BLaER1 treated with 17β-estradiol and CSF1 and Interleukin-3, amounts not matched to agents 10 nM and 100 nM (cell line): Measurements from ENCODE around the gene ARFRP1.

Source experiments
- H3K27ac ChIP-seq, 11 experiments: shearing (Covaris generic); formaldehyde crosslinking; 2 replicates each; pipeline ENCODE4 v1.8.1; 2022
- H3K27me3 ChIP-seq, 11 experiments: shearing (Covaris generic); formaldehyde crosslinking; 2 replicates each; pipeline ENCODE4 v1.8.1; 2022
- H3K36me3 ChIP-seq, 11 experiments: shearing (Covaris generic); formaldehyde crosslinking; 2 replicates each; pipeline ENCODE4 v1.8.1; 2022
- H3K4me1 ChIP-seq, 10 experiments: shearing (Covaris generic); formaldehyde crosslinking; 2 replicates each; pipeline ENCODE4 v1.8.1; 2022
- H3K4me2 ChIP-seq, 11 experiments: shearing (Covaris generic); formaldehyde crosslinking; 2 replicates each; pipeline ENCODE4 v1.8.1; 2022
- H3K4me3 ChIP-seq, 10 experiments: shearing (Covaris generic); formaldehyde crosslinking; 2 replicates each; pipeline ENCODE4 v1.8.1; 2022
- H3K9ac ChIP-seq, 11 experiments: shearing (Covaris generic); formaldehyde crosslinking; 2 replicates each; pipeline ENCODE4 v1.8.1; 2022
- H3K9me3 ChIP-seq, 11 experiments: shearing (Covaris generic); formaldehyde crosslinking; replicated peaks in 1 of 11; 2 replicates each; pipeline ENCODE4 v1.8.1; 2022
- H4K20me1 ChIP-seq, 11 experiments: shearing (Covaris generic); formaldehyde crosslinking; 2 replicates each; pipeline ENCODE4 v1.8.1; 2022
- Cebpa-rat ChIP-seq, 11 experiments: shearing (Covaris generic); IDR thresholded peaks; 2 replicates each; pipeline ENCODE4 v1.8.1; 2022

Gene ARFRP1

DNA sequence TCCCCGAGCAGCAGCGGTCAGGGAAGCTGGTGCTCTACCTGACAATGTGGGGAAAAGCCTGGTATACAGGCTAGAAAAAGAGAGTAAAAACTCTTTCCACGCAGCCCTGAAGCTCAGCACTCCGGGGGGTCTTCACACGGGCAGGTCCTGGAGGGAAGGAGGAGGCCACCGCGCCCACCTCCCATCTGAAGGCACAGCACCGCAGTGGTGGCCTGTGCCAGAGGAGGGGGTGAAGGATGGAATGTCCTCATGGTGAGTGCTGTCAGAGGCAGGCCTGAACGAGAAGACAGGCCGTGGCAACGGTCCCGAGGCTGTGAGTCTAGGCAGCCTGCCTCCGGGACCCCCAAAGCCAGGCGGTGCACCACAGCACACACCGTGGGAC is 37.6 kb upstream of the ARFRP1 start:
- H3K36me3 ChIP-seq = peaks cover 6 to 26% (median 19%) of the 10 kb centered on the region in 11 experiments; a peak in 18 of 22 replicates

DNA sequence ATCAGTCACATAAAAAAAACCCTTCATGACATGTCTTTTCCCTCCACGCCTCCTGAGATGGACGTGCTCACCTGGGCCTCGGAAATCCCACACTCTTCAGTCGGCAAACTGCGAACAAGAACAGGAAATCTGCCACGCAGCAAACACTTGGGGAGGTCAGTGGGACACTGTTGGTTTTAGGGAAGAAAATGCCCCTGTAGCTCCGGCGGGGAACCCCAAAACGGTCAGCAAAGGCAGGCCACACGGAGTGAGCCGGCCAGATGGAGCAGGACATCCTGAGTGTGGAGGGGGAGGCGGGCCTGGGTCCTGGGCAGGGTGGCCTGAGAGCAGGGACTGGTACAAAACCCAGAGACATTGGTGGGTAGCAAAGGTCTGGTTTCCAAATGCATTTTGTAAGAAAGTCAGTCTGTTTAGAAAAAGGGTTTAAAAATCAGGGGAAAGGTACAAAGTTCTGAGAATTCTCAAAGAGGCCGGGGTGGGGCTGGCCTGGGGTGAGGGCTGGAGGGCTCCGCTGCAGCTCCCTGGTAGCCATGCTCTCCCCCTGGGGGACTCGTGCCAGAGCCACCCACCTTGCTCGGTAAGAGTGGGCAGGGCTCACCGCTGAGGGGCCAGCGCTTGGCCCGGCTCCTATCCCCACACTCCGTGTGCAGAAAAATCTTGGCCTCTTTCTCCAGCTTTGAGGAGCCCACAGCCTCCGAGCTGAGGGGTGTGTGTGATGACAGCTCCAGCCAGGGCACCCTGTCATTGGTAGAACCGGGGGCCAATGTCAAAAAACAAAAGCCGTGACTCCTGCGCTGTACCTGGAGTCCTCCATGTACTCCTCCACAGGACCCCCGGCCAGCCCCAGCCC is 37.0 kb upstream of the ARFRP1 start:
- H3K27ac ChIP-seq = no peak overlapping the region
- peaks cover 11 to 59% (median 46%) of the 10 kb centered on the region in 10 experiments for H3K4me1 ChIP-seq
- H3K4me2 ChIP-seq = no peak overlapping the region
- H3K9ac ChIP-seq = no peak overlapping the region
- TF ChIP-seq Cebpa-rat (IDR thresholded peaks at IDR 0.05) = no peak
- H3K36me3 ChIP-seq = peaks cover 6 to 26% (median 19%) of the 10 kb centered on the region in 11 experiments; a peak in 18 of 22 replicates
- no peaks in the 10 kb centered on the region for H3K27me3 ChIP-seq
- no peak overlapping the region for H3K4me3 ChIP-seq
- peaks cover 0 to 31% (median 9%) of the 10 kb centered on the region in 11 experiments; a peak in 12 of 22 replicates for H4K20me1 ChIP-seq
- H3K9me3 ChIP-seq = no peaks in the 10 kb centered on the region

More for the DNA sequence above, 37.6 kb upstream of the ARFRP1 start:
- Histone ChIP-seq H3K4me1 (peaks cover 9 to 62% (median 51%) of the 10 kb centered on the region in 10 experiments), H3K27ac (no peak overlapping the region), H3K27me3 (no peaks in the 10 kb centered on the region), H3K4me2 (no peak overlapping the region), H3K4me3 (no peak overlapping the region), H3K9ac (no peak overlapping the region), H4K20me1 (peaks cover 0 to 29% (median 11%) of the 10 kb centered on the region in 11 experiments; a peak in 12 of 22 replicates), H3K9me3 (no peaks in the 10 kb centered on the region)
- TF ChIP-seq Cebpa-rat (IDR thresholded peaks at IDR 0.05) = no peak

DNA sequence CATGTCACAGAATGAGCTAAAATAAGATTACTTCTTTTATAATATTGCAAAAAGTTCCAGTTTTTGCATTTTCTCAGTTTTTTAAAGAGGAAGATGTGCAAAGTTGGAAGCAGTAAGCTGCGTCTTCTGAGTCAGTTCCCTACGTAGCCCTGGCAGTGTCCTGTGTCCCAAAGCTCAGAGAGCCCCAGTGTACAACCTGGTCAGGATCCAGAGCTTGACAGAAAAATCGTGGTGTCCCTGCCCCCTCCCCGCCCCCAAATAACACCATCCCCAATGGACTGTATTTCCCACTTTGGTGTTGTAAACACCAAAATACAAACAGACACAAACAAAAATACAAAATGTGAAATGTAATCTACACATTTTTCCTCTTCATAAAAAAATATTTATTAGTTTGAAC is 36.4 kb upstream of the ARFRP1 start:
- peaks cover 13 to 56% (median 44%) of the 10 kb centered on the region in 10 experiments for H3K4me1 ChIP-seq
- H3K27me3 ChIP-seq = no peaks in the 10 kb centered on the region
- no peak overlapping the region for H3K4me2 ChIP-seq
- peaks cover 6 to 26% (median 19%) of the 10 kb centered on the region in 11 experiments; a peak in 18 of 22 replicates for H3K36me3 ChIP-seq
- H3K9me3 ChIP-seq = no peaks in the 10 kb centered on the region
- no peak overlapping the region for H3K4me3 ChIP-seq
- H4K20me1 ChIP-seq = peaks cover 0 to 33% (median 11%) of the 10 kb centered on the region in 11 experiments; a peak in 16 of 22 replicates
- TF ChIP-seq Cebpa-rat (IDR thresholded peaks at IDR 0.05) = no peak
- no peak overlapping the region for H3K9ac ChIP-seq
- H3K27ac ChIP-seq = no peak overlapping the region

GRCh38 chr20:63743210-63743970 is 35.6 kb upstream of the ARFRP1 start:
- TF ChIP-seq Cebpa-rat (IDR thresholded peaks at IDR 0.05) = no peak
- peaks cover 4 to 40% (median 18%) of the 10 kb centered on the region in 11 experiments; a peak in 20 of 22 replicates for H4K20me1 ChIP-seq
- no peaks in the 10 kb centered on the region for H3K9me3 ChIP-seq
- 0 out of 22 replicates have a peak overlapping the region, but pooled peaks of 2 of the 11 experiments have one; percentile 3 to 37 for H3K9ac ChIP-seq
- H3K27me3 ChIP-seq = peaks cover 0 to 4% (median 0%) of the 10 kb centered on the region in 11 experiments; a peak in 3 of 22 replicates
- no peak overlapping the region; a peak in 1 of 22 replicates for H3K27ac ChIP-seq
- peaks cover 6 to 26% (median 19%) of the 10 kb centered on the region in 11 experiments; a peak in 18 of 22 replicates for H3K36me3 ChIP-seq
- no peak overlapping the region for H3K4me2 ChIP-seq
- no peak overlapping the region for H3K4me3 ChIP-seq
- peaks cover 20 to 56% (median 45%) of the 10 kb centered on the region in 10 experiments for H3K4me1 ChIP-seq

DNA sequence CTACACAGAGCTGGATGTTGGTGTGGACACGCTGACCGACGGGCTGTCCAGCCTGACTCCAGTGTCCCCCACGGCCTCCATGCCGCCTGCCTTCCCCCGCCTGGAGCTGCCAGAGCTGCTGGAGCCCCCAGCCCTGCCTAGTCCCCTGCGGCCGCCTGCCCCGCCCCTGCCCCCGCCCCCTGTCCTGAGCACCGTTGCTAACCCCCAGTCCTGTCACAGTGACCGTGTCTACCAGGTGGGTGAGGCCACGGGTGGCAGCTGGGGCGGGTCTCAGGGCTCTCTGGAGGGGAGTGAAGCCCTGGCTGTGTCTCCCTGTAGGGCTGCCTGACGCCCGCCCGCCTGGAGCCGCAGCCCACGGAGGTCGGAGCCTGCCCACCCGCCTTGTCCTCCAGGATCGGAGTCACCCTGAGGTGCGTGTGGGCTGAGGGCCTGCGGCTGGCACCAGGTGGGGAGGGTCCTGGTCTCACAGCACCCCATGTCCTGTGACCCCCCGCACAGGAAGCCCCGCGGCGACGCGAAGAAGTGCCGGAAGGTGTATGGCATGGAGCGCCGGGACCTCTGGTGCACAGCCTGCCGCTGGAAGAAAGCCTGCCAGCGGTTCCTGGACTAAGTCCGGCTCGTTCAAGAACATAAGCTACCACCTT is 34.7 kb upstream of the ARFRP1 start:
- Histone ChIP-seq H3K9me3 (no peaks in the 10 kb centered on the region), H3K27me3 (peaks cover 0 to 11% (median 0%) of the 10 kb centered on the region in 11 experiments; a peak in 6 of 22 replicates), H3K4me2 (0 out of 22 replicates have a peak overlapping the region, but pooled peaks of 1 of the 11 experiments have one; percentile 99), H3K36me3 (peaks cover 6 to 26% (median 19%) of the 10 kb centered on the region in 11 experiments; a peak in 18 of 22 replicates), H3K4me3 (no peak overlapping the region), H3K27ac (no peak overlapping the region), H4K20me1 (peaks cover 9 to 47% (median 23%) of the 10 kb centered on the region in 11 experiments; a peak in 21 of 22 replicates), H3K9ac (peak overlapping the region in 3 of 11 experiments; percentile 35 to 86 (median 83); a peak in 2 of 22 replicates), H3K4me1 (peaks cover 26 to 56% (median 45%) of the 10 kb centered on the region in 10 experiments)
- TF ChIP-seq Cebpa-rat (IDR thresholded peaks at IDR 0.05) = no peak

- Histone ChIP-seq H3K36me3 (peaks cover 6 to 26% (median 19%) of the 10 kb centered on the region in 11 experiments; a peak in 18 of 22 replicates), H4K20me1 (peaks cover 16 to 54% (median 30%) of the 10 kb centered on the region in 11 experiments), H3K4me1 (peaks cover 32 to 58% (median 47%) of the 10 kb centered on the region in 10 experiments), H3K27me3 (peaks cover 0 to 18% (median 0%) of the 10 kb centered on the region in 11 experiments; a peak in 7 of 22 replicates), H3K27ac (peak overlapping the region in 8 of 11 experiments; percentile 73 to 85 (median 80); a peak in 15 of 22 replicates), H3K4me3 (peak overlapping the region in 5 of 10 experiments; percentile 67 to 85 (median 74); a peak in 9 of 20 replicates), H3K9ac (peak overlapping the region in 8 of 11 experiments; percentile 75 to 90 (median 82); a peak in 14 of 22 replicates), H3K9me3 (no peaks in the 10 kb centered on the region), H3K4me2 (peak overlapping the region; percentile 93 to 100 (median 98); a peak in 20 of 22 replicates)
- no peak for TF ChIP-seq Cebpa-rat (IDR thresholded peaks at IDR 0.05)
Measured at GRCh38 chr20:63741676-63742380, 34.1 kb upstream of the ARFRP1 start.

DNA sequence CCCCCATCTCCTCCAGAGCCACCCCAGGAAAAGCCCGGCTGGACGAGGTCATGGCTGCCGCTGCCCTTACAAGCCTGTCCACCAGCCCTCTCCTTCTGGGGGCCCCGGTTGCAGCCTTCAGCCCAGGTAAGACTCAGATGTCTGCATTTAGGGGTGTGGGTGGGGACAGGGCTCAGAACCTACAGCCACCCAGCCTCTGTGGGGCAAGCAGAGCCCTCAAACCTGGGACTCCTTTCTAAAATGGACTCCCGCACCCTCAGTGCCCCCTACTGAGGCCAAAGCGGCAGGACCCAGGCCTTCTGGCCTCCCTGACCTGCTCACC is 33.5 kb upstream of the ARFRP1 start:
- Histone ChIP-seq H3K27me3 (peaks cover 0 to 23% (median 0%) of the 10 kb centered on the region in 11 experiments; a peak in 7 of 22 replicates), H3K4me2 (peak overlapping the region; percentile 93 to 100 (median 98)), H3K4me1 (peaks cover 37 to 58% (median 49%) of the 10 kb centered on the region in 10 experiments), H3K4me3 (peak overlapping the region in 8 of 10 experiments; percentile 67 to 85 (median 74); a peak in 16 of 20 replicates), H3K9ac (peak overlapping the region in 8 of 11 experiments; percentile 75 to 90 (median 82); a peak in 17 of 22 replicates), H3K9me3 (no peaks in the 10 kb centered on the region), H4K20me1 (peaks cover 21 to 59% (median 32%) of the 10 kb centered on the region in 11 experiments), H3K27ac (peak overlapping the region in 8 of 11 experiments; percentile 73 to 85 (median 80); a peak in 16 of 22 replicates), H3K36me3 (peaks cover 6 to 26% (median 19%) of the 10 kb centered on the region in 11 experiments; a peak in 18 of 22 replicates)
- TF ChIP-seq Cebpa-rat (IDR thresholded peaks at IDR 0.05) = no peak
